Right lobe of liver (tissue), 6 donors: ENCODE measurements around the gene BBLN. TPM values are rescaled to one million over a fixed set of nuclear protein-coding genes. Genes with fewer than 3 reads are reported as not detected.

Experiments used
- ATAC-seq, 4 donors: fragments of 200-7000 bp; cut with Tn5 transposase; one replicate each; pipeline ENCODE4 v1.9.1; 2020; ENCODE audit warnings: mild to moderate bottlenecking in 4 of 4, moderate library complexity in 4 of 4
- DNase-seq, 3 donors: peaks; one replicate each; pipeline ENCODE4 v3.0.0-alpha.2; 2020
- H3K27ac ChIP-seq, 3 donors: fragments of 200-600 bp; one replicate each; pipeline ENCODE4 v1.8.0; 2022
- H3K27me3 ChIP-seq, 2 donors: fragments of 200-600 bp; one replicate each; pipeline ENCODE4 v1.8.0; 2022
- H3K36me3 ChIP-seq, 4 donors: fragments of 200-600 bp; sonication (generic) in 1 of 4; one replicate each; pipeline versions ENCODE4 v1.5.1 to v1.8.0; 2017 to 2022; ENCODE audit warnings: control low read depth in 1 of 4
- H3K4me1 ChIP-seq, 4 donors: fragments of 200-600 bp; sonication (generic) in 1 of 4; one replicate each; pipeline versions ENCODE4 v1.5.1 to v1.8.0; 2017 to 2022; ENCODE audit warnings: control low read depth in 1 of 4
- H3K4me3 ChIP-seq, 3 donors: fragments of 200-600 bp; one replicate each; pipeline ENCODE4 v1.8.0; 2022
- H3K9me3 ChIP-seq, 4 donors: fragments of 200-600 bp; sonication (generic) in 1 of 4; one replicate each; pipeline versions ENCODE4 v1.5.1 to v1.8.0; 2017 to 2022; ENCODE audit warnings: control low read depth in 1 of 4
- CTCF ChIP-seq, 4 donors: fragments of 200-600 bp in 3 of 4; fragments of 450-650 bp in 1 of 4; IDR thresholded peaks; one replicate each; pipeline versions ENCODE4 v1.5.1 to v1.8.0; 2016 to 2022; ENCODE audit warnings: antibody characterized with exemption in 4 of 4, mild to moderate bottlenecking in 2 of 4
- POLR2A ChIP-seq: fragments of 450-650 bp; IDR thresholded peaks from one replicate; pipeline ENCODE4 v1.6.1; 2017; ENCODE audit warnings: antibody characterized with exemption, mild to moderate bottlenecking
- WGBS: methylation state at CpG from one replicate; pipeline ENCODE4 v1.1.6; 2018; ENCODE audit warnings: low coverage, low lambda C conversion rate; ENCODE audit not compliant: insufficient coverage; ENCODE audit errors: missing lambda C conversion rate; 5-methylcytosine and 5-hydroxymethylcytosine counted together
- intact Hi-C, 2 donors: fragments of 100-400 bp; cut with DNase I; formaldehyde crosslinking; loops; one replicate each; pipeline versions ENCODE4 v1.11.2 to v1.14.1; 2022
- total RNA-seq, 6 experiments: library from RNA; depleted of rRNA in 2 of 6; stranded (reverse); fragments of >200 nt in 2 of 6; fragmentation: NEBNext Ultra II Directional in 3 of 6; extraction: Animal tissue kit (Norgen Biotek cat#: 25700) in 3 of 6; gene quantifications; one replicate each; pipeline versions ENCODE4 v1.1.0 to v1.2.4, GENCODE V29; 2016 to 2023
- donor health status: DM: no; HTN: yes; CAD: no.
- donor health status: DM: no; HTN: no; CAD: no.
- donor health status: DM: no; HTN: no; CAD: no.
- donor health status: DM: no; HTN: yes; CAD: no.
- donor health status: DM: no; HTN: yes; CAD: no.

BBLN gene
- total RNA-seq, 6 experiments from 2014 or later, result 13.5 to 192 (median 17.7) TPM

DNA sequence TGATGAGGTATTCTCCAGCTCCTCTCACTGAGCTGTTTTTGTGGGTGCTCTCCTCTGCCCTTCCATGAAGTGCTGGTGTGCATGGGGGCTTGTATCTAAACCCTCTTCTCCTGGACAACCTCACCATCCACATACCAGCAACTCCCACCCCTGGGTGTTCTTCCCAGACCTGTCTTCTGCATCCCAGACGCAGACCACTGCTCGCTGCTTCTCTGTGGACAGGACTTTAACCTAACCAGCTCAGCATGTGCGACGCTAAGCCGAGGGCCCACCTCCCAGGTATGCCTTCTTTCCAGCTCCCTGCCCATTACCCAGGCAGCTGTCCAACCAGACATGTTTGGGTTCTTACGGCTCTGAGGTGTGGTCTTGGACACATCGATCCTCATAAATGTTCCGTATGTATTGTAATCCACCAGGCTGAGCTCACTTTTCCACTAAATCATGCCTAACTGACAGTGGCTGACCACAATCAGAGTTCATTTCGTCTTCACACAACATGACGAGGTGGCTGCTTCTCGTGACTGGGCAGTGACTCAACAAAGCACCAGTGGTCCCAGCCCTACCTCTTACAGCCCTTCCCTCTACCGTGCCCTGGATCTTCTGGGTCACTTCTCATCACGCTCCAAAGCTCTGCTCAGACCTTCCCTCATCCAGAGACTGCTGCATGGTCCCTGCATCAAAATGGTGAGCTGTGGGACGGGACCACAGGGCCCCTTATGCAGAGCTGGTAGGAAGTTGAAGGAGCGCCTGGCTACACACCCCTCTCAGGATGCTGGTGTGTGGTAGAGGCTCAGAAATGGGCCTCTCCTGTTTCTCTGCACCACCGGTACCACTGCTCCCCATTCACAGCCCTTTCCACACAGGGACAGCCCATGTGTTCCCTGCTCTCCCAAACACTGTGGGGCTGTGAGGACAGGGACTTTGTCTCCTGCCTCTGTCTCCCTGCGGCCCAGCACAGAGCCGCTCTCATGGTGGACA, 23.0 kb upstream of the BBLN start:
- intact Hi-C loops, result no loop called here
- ATAC-seq, result peak in 3 of 4 donors; percentile 7 to 10 (median 10)
- 83% methylated on average over 11 of the region's 18 CpGs for WGBS
- no peaks in the 10 kb centered on the region for H3K9me3 ChIP-seq
- no peaks in the 10 kb centered on the region for H3K27me3 ChIP-seq
- DNase-seq, result peak; percentile 8 to 42 (median 40)
- no peaks in the 10 kb centered on the region for H3K4me1 ChIP-seq
- TF ChIP-seq POLR2A (no peak), CTCF (IDR thresholded peaks at IDR 0.05) (no peak)
- H3K27ac ChIP-seq, result no peak overlapping the region
- H3K4me3 ChIP-seq, result no peak overlapping the region
- no peaks in the 10 kb centered on the region for H3K36me3 ChIP-seq

DNA sequence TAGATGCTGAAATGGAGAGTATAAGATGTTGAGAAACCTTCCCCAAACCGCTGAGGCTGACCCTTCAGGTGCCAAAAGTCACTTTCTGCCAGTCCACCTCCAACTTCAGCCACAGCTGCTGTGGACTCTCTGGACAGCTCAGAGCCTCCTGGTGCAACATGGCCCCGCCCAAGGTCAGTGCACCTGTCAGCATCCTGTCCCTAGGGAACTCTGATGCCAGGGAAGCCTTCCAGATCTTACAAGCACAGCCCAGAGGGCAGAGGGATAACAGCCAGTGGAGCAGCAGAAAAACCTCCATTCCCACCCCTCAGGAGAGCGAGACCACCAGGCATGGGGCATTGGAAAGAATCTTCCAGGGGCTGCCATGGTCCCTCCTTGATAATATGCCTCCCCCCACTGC, 22.1 kb upstream of the BBLN start:
- no CpG with 5 or more reads among the region's 3 CpGs for WGBS
- no peaks in the 10 kb centered on the region for H3K9me3 ChIP-seq
- H3K4me1 ChIP-seq, result no peaks in the 10 kb centered on the region
- peak; percentile 24 to 52 (median 42) for DNase-seq
- H3K27me3 ChIP-seq, result no peaks in the 10 kb centered on the region
- H3K27ac ChIP-seq, result no peak overlapping the region
- H3K36me3 ChIP-seq, result no peaks in the 10 kb centered on the region
- H3K4me3 ChIP-seq, result no peak overlapping the region
- peak; percentile 20 to 74 (median 56) for ATAC-seq
- intact Hi-C loops, result no loop called here
- TF ChIP-seq CTCF (IDR thresholded peaks at IDR 0.05), result no peak
- no peak for TF ChIP-seq POLR2A

GRCh38 chr9:128139621-128140020, 20.4 kb upstream of the BBLN start:
- intact Hi-C loops, result no loop called here
- Histone ChIP-seq H3K36me3 (no peaks in the 10 kb centered on the region), H3K27me3 (no peaks in the 10 kb centered on the region), H3K27ac (no peak overlapping the region), H3K4me3 (no peak overlapping the region), H3K9me3 (no peaks in the 10 kb centered on the region), H3K4me1 (no peaks in the 10 kb centered on the region)
- no peak for ATAC-seq
- no peak for TF ChIP-seq CTCF (IDR thresholded peaks at IDR 0.05)
- no peak for TF ChIP-seq POLR2A
- WGBS, result 90% methylated on average over 2 of the region's 16 CpGs
- DNase-seq, result peak; percentile 4 to 21 (median 19)

GRCh38 chr9:128141604-128142003, 18.5 kb upstream of the BBLN start:
- Histone ChIP-seq H3K4me3 (no peak overlapping the region), H3K27me3 (no peaks in the 10 kb centered on the region), H3K9me3 (no peaks in the 10 kb centered on the region), H3K27ac (no peak overlapping the region), H3K4me1 (no peaks in the 10 kb centered on the region), H3K36me3 (no peaks in the 10 kb centered on the region)
- DNase-seq (peak in 2 of 3 donors; percentile 5 to 13), ATAC-seq (no peak)
- WGBS, result 93% methylated on average over 2 of the region's 3 CpGs
- intact Hi-C loops, result no loop called here
- no peak for TF ChIP-seq POLR2A
- TF ChIP-seq CTCF (IDR thresholded peaks at IDR 0.05), result no peak
